GM19324 (cell line): ENCODE results near the gene BEST3.

Experiments used
- ATAC-seq: cut with Tn5 transposase; IDR thresholded peaks from one replicate; pipeline ENCODE4 v1.9.1; 2021; ENCODE audit warnings: mild to moderate bottlenecking, moderate library complexity; ENCODE audit not compliant: unreplicated experiment, low FRiP score

The BEST3 gene

GRCh38 chr12:69655616-69656340, 43.3 kb downstream of the BEST3 start:
- ATAC-seq: no peak

- ATAC-seq: no peak
Measured at GRCh38 chr12:69653703-69654102, 45.4 kb downstream of the BEST3 start.

GRCh38 chr12:69651922-69652321, 47.2 kb downstream of the BEST3 start:
- no peak for ATAC-seq

DNA sequence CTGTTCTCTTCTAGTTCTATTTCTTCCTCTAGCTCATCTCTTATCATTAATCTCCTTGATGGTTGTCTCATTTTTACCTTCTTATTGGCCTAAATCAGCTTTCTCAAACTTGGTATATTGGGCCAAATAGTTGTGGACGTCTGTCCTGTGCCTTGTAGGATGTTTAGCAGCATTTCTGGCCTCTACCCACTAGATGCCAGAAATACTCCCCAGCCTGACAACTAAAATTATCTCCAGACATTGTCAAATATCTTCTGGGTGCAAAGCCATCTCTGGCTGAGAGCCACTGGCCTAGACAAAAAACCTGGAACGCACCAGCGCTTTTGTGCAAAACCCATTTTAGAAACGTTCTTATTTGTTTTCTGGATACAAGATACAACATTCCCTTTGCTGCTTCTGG, 49.6 kb downstream of the BEST3 start:
- no peak for ATAC-seq

- no peak for ATAC-seq
Measured at GRCh38 chr12:69648476-69648875, 50.6 kb downstream of the BEST3 start.

- ATAC-seq: no peak
Measured at GRCh38 chr12:69647178-69647577, 51.9 kb downstream of the BEST3 start.

DNA sequence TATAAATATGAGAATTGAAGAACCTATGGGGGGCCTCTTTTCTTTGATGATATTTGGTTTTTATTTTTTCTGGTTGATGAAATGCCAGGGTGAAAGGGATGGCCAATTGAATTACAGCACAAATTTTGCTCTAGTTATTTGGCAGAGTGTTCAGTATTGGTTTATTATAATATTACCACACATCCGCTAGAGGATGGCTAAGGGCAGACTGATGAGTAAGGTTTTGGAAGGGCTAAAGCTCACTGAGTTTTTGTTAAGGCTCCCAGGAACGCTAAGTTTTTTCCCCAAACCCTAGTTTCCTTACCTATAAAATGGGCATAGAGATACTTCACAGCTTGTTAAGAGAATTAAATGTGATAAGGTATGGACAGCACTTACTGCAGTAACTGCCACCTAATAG, 54.1 kb downstream of the BEST3 start:
- ATAC-seq: no peak

DNA sequence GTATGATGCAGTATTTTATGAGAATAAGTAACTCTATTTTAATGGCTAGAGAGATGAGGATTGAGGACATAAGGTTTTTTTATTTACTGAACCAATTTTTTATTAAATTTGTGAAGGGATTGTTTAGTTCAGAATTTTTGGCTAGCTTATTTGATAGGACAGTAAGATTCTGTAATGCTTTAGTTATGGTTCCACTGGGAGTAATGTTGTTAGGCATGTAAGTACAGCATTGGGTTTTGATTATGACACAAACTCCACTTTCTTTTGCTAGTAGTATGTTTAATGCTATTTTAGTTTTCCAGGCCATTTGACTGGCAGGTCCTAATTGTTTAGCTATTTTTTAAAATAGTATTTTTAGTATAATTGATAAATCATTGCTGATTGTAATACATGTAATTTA, 54.6 kb downstream of the BEST3 start:
- ATAC-seq: no peak

- no peak for ATAC-seq
Measured at GRCh38 chr12:69642531-69642930, 56.6 kb downstream of the BEST3 start.

DNA sequence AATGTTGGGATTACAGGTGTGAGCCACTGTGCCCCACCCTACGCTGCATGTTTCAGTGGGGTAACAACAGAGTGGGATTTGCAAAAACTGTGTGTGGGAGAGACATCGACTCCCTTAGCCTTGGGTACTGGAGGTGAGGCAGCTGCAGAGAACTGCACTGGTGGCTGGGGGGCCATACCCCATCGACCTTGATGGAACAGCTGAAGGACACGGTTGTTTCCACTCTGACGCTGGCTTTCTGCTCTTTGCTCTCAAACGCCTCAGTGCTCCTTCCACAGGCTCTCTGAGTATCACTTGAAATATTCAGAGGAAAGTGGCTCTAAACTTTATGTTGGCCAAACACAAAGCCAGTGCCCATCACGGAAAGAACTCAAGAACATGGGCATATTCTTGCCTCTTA, 57.6 kb downstream of the BEST3 start:
- ATAC-seq: no peak

GRCh38 chr12:69639400-69640016, 59.6 kb downstream of the BEST3 start:
- ATAC-seq: peak; percentile 70

GRCh38 chr12:69633061-69633460, 66.0 kb downstream of the BEST3 start:
- ATAC-seq: no peak

DNA sequence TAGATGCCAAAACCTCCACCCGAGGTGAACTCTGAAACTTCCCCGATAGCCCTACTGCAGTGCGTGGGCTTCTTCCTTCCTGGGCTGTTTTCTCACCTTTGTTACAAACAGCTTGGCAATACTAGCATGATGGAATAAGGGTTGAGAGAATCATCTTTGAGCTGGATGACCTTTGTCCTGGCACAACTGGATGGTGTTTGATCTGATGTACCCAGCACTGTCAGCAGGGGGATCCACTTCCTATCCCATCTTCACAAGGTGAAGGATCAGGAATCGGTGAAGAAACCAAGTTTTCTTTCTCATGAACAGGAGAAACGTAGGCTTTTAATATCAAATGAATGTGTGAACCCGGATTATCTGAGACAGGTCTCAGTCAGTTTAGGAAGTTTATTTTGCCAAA, 68.9 kb downstream of the BEST3 start:
- no peak for ATAC-seq

DNA sequence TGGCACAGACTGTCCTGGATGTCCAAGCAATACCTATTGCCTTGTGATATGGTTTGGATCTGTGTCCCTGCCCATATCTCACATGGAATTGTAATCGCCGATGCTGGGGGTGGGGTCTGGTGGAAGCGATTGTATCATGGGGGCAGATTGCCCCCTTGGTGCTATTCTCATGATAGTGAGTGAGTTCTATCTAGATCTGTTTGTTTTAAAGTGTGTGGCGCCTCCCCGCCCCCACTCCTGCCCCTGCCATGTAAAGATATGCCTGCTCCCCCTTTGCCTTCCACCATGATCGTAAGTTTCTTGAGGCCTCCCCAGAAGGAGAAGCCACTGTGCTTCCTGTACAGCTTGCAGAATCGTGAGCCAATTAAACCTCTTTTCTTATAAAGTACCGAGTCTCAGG, 71.6 kb downstream of the BEST3 start:
- ATAC-seq: no peak

GRCh38 chr12:69623970-69624369, 75.1 kb downstream of the BEST3 start:
- ATAC-seq: no peak

DNA sequence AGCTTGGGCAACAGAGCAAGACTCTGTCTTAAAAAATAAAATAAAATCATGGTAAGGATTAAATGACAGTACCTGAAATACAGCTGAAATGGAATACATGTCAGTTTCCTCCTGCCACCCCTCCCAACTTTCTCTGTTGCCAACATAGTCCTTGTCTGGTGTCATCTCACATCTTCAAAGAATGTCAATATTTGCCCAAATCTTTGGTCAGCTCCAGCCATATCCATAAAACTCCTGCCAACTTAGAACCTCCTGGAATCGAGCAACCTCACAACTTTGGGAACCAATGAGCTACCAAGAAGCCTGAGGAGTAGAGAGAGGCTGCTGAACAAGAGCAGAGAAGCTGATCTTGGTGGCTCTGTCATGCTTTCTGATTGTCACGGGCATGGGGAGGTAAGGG, 77.6 kb downstream of the BEST3 start:
- ATAC-seq: no peak

- no peak for ATAC-seq
Measured at GRCh38 chr12:69620921-69621320, 78.2 kb downstream of the BEST3 start.

DNA sequence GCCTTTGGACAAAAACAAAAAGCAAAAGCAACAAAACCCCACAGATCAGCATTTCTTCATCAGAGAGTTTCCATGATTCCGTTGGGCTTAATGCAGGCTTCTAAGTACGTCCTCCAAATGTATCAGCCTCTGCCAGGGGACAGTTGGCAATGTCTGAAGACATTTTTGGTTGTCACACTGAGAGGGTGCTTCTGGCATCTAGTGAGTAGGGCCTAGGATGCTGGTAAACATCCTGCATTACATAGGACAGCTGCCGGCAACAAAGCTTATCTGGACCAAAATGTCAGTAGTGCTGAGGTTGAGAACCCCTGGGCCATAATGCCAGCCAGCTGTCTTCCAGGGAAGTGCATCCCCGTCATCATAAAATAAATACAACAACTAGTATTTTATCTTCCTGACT, 79.0 kb downstream of the BEST3 start:
- no peak for ATAC-seq

DNA sequence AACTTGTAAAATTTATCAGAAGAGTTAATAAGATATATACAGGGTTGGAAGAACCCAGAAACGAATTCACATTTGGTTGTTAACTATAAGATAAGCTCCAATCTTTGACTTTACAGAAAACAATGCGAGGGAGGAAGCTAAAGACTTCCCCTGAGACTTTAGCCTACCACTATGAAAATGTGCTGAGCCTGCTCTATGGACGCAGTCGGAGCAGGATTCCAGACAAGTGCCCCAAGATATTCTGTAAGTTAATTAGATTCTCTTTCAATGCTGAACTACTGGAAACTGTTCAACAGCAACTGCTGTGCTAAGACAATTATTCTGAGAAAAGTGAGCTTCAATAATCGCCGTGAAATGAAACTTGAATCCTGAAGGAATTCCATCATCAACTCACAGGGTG, 80.1 kb downstream of the BEST3 start:
- no peak for ATAC-seq

DNA sequence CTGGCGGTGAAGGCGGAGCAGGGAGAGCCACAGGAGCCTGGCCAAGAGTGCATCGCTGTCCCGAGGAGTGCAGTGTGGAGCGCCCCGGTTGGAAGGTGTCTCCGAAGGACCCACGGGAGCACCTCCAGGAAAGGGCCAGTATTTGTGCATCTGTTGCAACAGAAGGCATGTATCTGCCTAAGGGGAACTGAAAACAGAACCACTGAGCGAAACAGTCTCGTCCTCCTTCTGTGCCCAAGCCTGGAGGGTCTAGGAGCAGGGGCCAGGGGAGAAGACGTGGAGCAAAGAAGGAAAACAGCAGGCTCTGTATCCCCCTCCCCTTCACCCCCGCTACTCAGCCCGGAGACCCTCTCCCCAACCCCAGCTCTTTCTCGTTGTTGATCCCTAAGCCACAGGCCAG, 83.1 kb downstream of the BEST3 start:
- no peak for ATAC-seq

DNA sequence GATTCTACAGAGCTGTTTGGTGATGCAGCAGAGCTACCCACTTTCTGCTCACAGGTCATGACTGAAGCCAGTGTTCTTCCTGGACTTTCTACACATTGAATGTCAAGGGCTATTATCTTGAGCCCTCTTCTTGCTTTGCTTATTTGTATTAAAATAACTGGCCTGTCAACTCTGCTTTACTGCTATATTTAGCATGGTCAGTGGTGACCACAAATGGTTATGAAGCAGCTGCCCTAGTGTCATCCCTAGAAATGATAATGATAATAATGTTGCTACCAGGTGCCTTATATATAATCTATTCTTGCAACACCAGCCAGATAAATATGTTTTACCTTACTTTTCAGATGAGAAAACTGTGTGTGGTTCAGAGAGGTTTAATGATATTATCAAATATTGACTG, 85.8 kb downstream of the BEST3 start:
- ATAC-seq: no peak

DNA sequence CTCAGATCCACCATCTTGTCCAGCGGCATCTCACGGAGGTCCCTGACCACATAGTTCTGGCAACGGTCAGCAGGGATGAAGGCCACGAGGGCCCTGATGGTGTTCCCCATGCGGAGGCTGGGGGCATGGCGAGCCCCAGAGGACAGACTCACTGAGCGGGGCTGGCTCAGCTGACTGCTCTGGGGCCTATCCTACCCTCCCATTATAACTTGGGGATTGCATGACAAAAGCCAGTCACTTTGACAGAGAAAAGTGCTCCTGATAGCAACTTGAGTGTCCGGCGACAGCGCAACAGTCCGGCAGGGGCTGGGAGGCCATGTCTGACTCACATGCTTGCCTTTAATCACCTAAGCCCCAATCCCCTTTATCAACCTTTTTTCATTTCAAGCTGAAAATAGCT, 88.4 kb downstream of the BEST3 start, which contains the start of gene LRRC10:
Gene LRRC10 (minus strand): TSS at position 179 of the 400 bp plus-strand sequence. CDS start 69 bp downstream, at position 110.
- ATAC-seq: no peak
